ENCODE results near the gene ZBTB16.

Gene ZBTB16

DNA sequence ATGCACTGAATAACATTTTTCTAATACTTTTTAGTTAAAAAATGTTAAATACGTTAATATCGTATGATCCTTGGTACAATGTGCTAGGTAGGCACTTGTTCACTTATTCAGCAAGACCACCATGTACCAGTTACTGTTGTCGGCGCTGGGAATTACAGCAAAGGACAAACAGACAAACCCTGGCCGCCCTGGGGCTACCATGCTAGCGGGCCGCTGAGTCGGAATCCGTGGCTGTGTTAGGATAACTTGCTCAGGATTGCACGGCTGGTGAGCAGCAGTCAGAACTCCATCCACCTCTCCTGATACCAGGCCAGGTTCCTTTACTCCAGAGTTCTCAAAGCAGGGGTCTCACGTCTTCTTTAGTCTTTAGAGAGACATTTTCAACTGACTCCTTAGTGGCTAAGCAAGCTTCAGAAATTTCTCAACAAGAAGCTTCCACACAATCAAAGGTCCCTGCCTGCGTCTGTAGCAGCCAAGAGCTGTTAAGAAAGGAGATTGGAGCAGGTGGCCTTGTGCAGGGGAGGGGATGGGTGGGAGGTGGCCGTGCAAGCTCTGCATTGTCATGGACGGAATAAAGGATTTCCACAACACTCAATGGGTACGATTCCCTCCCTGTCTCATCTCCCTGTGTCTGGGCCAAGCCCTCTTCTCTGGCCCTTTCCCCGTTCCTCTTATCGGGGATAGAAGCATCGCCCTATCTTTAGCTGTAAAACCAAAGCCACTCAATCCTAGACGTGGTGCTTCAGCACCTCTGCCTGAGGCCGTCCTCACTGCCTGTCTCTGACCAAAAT lies 196.9 kb downstream of the ZBTB16 start:
- no peak for DNase-seq (ENCODE audit: low read depth in 2 of 3, low spot score in 2 of 3)

DNA sequence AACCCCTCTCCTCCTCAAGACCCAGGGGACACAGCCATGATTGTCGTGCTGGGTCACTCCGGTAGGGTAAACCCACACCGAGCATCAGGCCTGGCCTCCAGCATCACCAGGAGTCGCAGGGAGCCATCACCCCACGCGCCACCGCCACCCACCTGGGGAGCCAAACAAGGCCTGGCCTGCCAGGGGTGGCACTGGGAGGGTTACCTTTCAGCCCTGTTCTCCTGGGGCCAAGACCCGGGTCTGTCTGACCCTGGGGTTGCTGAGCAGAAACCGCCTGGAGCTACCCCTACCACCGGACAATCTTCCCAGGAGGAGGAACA lies 197.4 kb downstream of the ZBTB16 start:
- no peak for DNase-seq (ENCODE audit: low read depth in 2 of 3, low spot score in 2 of 3)

DNA sequence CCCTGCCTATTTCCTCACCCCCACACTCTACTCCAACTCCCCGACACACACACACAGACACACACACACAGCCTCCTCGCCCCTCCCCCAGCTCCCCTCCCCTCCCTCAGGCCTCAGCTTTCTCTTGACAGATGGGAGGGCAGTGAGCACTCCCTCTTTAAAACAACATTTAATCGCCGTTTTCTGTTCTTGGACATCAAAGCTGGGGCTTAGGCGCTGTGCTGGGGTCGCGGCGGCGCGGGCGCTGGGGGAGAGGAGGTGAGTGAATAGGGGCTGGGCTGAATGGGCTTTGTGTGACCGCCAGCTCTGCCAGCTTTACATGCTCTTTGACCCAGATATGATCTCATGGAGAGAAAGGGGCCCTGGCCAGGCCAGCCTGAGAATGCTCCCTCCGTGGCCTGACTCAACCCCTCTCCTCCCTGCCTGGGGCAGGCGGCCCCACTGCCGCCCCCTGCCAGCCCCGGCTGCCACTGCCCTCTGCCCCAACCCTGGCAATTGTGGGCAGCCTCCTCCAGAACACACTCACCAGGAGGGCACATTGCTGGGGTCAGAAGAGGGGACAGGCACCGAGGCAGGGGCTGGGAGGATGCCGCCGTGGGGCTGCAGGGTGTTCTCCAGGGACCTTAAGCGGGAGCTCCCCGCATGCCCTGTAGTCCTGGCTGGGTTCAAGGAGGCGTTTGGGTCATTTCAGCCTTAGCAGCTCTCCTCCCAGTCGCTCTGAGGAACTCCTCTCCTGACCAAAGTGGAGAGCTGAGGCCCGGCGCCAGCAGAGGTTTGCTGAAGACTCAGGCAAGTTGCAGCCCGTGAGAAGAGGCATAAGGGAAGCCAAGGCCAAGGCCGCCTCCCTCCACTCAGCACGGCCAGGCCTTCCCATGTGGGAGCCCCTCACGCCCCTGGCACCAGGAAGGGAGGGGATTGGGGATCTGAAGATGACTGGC lies 198.4 kb downstream of the ZBTB16 start:
- DNase-seq (ENCODE audit: low read depth in 2 of 3, low spot score in 2 of 3): no peak

- no peak for DNase-seq (ENCODE audit: low read depth in 2 of 3, low spot score in 2 of 3)
These were observed 199.2 kb downstream of the ZBTB16 start for GRCh38 chr11:114258696-114259095.

- DNase-seq (ENCODE audit: low read depth in 2 of 3, low spot score in 2 of 3): no peak
These were observed 199.6 kb downstream of the ZBTB16 start for GRCh38 chr11:114259124-114259526.

GRCh38 chr11:114259551-114259983 lies 200.1 kb downstream of the ZBTB16 start:
- DNase-seq (ENCODE audit: low read depth in 2 of 3, low spot score in 2 of 3): no peak

- DNase-seq (ENCODE audit: low read depth in 2 of 3, low spot score in 2 of 3): no peak
These were observed 200.6 kb downstream of the ZBTB16 start for GRCh38 chr11:114260077-114260476.

DNA sequence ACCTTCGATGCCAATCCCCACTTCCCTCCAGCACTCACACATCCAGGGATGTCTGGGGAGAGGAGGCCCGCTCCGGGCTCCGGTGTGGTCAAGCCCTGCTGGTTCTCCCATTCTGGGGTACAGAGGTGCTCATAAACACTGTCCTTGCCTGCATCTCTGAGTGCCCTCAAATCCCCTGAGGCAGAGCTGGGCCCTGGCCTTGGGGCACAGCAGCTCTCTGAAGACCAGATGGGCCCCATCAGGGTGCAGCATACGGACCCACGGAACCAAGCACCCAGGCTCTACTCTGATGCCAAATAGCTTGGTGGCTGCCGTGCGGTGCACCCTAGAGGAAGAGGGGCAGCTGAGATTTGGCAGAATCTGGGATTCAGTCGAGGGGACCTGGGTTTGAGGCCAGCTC lies 201.0 kb downstream of the ZBTB16 start:
- no peak for DNase-seq (ENCODE audit: low read depth in 2 of 3, low spot score in 2 of 3)

DNA sequence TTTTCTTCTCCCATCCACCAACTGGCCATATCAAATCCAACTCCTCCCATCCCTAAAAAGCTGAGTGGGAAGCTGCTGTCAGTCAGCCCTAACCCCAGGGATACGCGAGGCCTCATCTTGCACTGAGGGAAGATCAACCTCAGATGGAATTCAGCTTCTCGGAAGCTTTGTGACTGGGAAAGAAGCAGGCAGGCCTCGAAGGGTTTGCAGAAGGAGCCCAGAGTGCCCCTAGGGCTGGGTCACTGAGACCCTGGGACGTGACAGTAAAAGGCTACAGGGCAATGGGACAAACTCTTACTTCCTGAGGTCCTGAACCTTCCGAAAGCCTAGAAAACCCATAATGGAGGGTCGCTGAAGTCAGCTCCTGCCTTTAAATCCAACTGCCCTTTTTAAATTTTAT lies 202.3 kb downstream of the ZBTB16 start:
- no peak for DNase-seq (ENCODE audit: low read depth in 2 of 3, low spot score in 2 of 3)

- no peak for DNase-seq (ENCODE audit: low read depth in 2 of 3, low spot score in 2 of 3)
These were observed 203.4 kb downstream of the ZBTB16 start for GRCh38 chr11:114262681-114263512.

- no peak for DNase-seq (ENCODE audit: low read depth in 2 of 3, low spot score in 2 of 3)
These were observed 204.1 kb downstream of the ZBTB16 start for GRCh38 chr11:114263513-114264170.

DNA sequence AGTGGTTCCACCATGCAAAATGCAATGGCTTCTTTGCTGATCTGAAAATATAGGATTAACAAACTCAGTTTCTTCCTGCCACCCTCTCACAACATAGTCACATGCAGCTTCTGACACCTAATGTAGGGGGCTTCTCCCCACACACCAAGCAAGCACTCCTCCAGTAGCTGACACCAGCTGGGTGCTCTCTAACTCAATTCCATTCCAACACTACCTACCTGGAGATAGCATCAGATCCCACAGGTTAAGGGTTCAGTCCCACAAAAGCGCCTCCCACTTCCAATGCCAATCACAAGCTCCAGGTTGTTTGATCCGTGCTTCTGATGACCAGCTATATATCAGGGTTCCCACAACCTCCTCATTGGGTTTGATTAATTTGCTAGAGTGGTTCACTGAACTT lies 204.9 kb downstream of the ZBTB16 start:
- no peak for DNase-seq (ENCODE audit: low read depth in 2 of 3, low spot score in 2 of 3)

GRCh38 chr11:114265122-114265878 lies 205.8 kb downstream of the ZBTB16 start:
- DNase-seq (ENCODE audit: low read depth in 2 of 3, low spot score in 2 of 3): no peak

DNA sequence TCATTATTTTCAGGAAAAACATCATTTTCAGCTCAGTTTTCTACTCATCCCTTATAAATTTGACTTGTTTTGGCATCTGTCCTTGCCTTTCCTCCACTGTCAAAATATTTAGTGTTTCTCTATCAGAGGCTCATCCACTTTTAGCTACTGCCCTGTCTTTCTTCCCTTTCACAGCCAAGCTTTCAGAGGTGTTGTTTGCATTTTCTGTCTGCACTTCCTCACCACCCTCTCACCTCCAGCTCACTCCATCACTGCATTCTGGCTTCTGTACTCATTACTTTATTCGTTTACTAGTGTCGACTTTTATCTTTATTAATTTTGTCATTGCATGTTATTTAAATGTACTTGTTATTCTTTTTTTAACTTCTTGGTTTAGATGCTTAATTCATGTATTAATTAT lies 210.0 kb downstream of the ZBTB16 start:
- DNase-seq (ENCODE audit: low read depth in 2 of 3, low spot score in 2 of 3): no peak

DNA sequence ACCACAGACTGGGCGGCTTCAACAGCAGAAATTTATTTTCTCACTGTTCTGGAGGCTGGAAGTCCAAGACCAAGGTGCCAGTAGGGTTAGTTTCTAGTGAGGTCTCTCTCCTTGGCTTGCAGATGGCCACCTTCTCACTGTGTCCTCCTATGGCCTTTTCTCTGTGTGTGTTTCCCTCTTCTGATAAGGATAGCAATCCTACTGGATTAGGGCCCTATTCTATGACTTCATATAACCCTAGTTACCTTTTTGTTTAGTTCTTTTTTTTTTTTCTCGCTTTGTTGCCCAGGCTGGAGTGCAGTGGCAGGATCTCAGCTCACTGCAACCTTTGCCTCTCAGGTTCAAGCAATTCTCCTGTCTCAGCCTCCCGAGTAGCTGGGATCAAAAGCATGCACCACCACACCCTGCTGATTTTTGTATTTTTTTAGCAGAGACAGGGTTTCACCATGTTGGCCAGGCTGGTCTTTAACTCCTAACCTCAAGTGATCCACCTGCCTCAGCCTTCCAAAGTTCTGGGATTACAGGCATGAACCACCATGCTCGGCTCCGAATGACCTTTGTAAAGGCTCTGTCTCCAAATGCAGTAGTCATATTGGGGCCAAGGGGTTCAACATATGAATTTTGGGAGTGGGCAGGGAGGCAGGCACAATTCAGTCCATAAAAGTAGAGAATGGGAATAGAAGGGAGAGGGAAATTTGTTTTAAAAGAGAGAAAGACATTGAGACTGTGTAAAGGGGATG lies 211.2 kb downstream of the ZBTB16 start:
- DNase-seq (ENCODE audit: low read depth in 2 of 3, low spot score in 2 of 3): no peak

DNA sequence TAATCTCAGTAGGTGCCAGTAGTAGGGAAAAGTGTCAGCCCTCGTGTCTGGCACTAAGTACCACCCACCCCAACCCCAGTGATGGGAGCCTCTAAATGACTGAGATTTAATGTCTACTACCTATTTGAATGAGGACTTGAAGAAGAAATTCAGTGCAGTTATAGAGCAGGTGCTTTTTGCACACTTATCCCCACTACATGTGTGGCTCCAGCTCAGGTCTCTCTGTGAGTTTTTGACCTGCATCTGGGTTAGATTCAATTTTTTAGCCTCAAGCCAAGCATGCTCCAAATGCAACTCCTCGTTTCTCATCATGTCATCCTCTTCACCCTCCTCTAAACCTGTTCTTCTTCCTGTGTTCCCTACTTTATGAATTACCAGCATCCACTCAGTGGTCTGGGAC lies 211.8 kb downstream of the ZBTB16 start:
- no peak for DNase-seq (ENCODE audit: low read depth in 2 of 3, low spot score in 2 of 3)

GRCh38 chr11:114272311-114272710 lies 212.8 kb downstream of the ZBTB16 start:
- no peak for DNase-seq (ENCODE audit: low read depth in 2 of 3, low spot score in 2 of 3)

- DNase-seq (ENCODE audit: low read depth in 2 of 3, low spot score in 2 of 3): no peak
These were observed 213.6 kb downstream of the ZBTB16 start for GRCh38 chr11:114273071-114273470.

DNA sequence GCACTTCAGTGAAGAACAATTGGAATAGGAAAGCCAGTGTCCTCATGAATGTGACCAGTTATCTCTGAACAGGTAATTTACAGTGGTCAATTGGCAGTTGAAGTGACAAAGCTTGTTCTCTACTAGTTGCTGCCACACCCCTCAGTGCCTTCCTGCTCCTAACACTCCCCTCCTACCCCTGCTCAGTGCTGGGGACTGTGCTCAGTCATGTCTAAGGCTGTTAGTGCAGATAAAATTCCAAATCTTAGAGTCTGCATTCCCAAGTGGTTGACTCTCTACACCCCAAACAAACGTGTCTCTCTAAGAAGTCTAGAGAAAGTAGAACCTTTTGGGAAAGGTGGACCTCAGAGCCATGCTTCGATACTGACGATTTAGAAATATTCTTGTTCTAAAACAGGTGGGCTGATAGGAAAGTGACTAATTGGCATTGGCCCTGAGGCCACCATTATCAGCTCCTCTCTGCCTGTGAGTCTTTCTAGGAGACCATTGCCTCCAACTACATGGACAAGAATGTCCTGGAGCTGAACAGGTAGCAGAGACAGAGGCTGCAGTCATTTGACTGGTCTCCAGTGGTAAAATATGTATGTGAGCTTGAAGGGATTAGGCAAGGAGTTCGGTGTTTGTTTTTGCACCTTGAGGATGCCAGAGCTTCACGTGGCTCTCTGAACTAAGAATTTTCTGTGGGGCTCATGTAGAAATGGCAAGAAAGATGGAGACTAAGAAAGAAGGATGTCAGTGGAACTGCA lies 214.6 kb downstream of the ZBTB16 start:
- DNase-seq (ENCODE audit: low read depth in 2 of 3, low spot score in 2 of 3): no peak
